DOHH2 (cell line): ENCODE measurements around the gene ACTR6.

Source experiments
- H3F3A ChIP-seq: fragments of 200-600 bp; sonication (generic), shearing (Covaris generic); 2 replicates; pipeline ENCODE4 v1.6.0; 2016; ENCODE audit warnings: antibody characterized with exemption, mild to moderate bottlenecking; ENCODE audit not compliant: control insufficient read depth, insufficient read depth
- H3K27ac ChIP-seq: fragments of 200-600 bp; sonication (generic); 2 replicates; pipeline ENCODE4 v1.5.1; 2014; ENCODE audit warnings: low read depth, mild to moderate bottlenecking, low read length, moderate library complexity
- H3K27me3 ChIP-seq: fragments of 200-600 bp; sonication (generic); 2 replicates; pipeline ENCODE4 v1.6.1; 2014; ENCODE audit warnings: mild to moderate bottlenecking, low read length, mixed read lengths; ENCODE audit not compliant: control insufficient read depth
- H3K36me3 ChIP-seq: fragments of 200-600 bp; sonication (generic); 2 replicates; pipeline ENCODE4 v1.6.1; 2014; ENCODE audit warnings: mild to moderate bottlenecking, low read length, moderate library complexity, mixed read lengths; ENCODE audit not compliant: control insufficient read depth
- H3K4me1 ChIP-seq: fragments of 200-600 bp; sonication (generic); 2 replicates; pipeline ENCODE4 v1.6.1; 2014; ENCODE audit warnings: mild to moderate bottlenecking, low read length, mixed read lengths; ENCODE audit not compliant: control insufficient read depth
- H3K4me2 ChIP-seq: fragments of 200-600 bp; sonication (generic); 2 replicates; pipeline ENCODE4 v1.6.0; 2014; ENCODE audit warnings: mild to moderate bottlenecking, low read length, moderate library complexity
- H3K4me3 ChIP-seq: fragments of 200-600 bp; sonication (generic); 2 replicates; pipeline ENCODE4 v1.5.1; 2014; ENCODE audit warnings: mild to moderate bottlenecking, low read length, mixed read lengths
- H3K79me2 ChIP-seq: fragments of 200-600 bp; sonication (generic); 2 replicates; pipeline ENCODE4 v1.6.1; 2014; ENCODE audit warnings: mild to moderate bottlenecking, low read length, mixed read lengths; ENCODE audit not compliant: control insufficient read depth
- H3K9me2 ChIP-seq: fragments of 200-600 bp; sonication (generic); replicated peaks from 2 replicates; pipeline ENCODE4 v1.6.1; 2014; ENCODE audit warnings: mild to moderate bottlenecking, low read length, mixed read lengths; ENCODE audit not compliant: control insufficient read depth
- H3K9me3 ChIP-seq: fragments of 200-600 bp; sonication (generic); 2 replicates; pipeline ENCODE4 v1.6.1; 2014; ENCODE audit warnings: antibody characterized with exemption, low read length, mixed read lengths; ENCODE audit not compliant: control insufficient read depth, insufficient read depth
- H4K20me1 ChIP-seq: fragments of 200-600 bp; sonication (generic); 2 replicates; pipeline ENCODE4 v1.6.0; 2014; ENCODE audit warnings: low read depth, mild to moderate bottlenecking, antibody characterized with exemption, low read length, moderate library complexity; ENCODE audit not compliant: control insufficient read depth, insufficient read depth
- EZH2phosphoT487 ChIP-seq: fragments of 200-600 bp; sonication (generic); IDR thresholded peaks from 2 replicates; pipeline ENCODE4 v1.6.1; 2017; ENCODE audit warnings: borderline replicate concordance, mild to moderate bottlenecking, antibody characterized with exemption, low read length, moderate library complexity, mixed read lengths
- TF ChIP-seq, protein P1 (sequence below): fragments of 200-600 bp; sonication (generic); IDR thresholded peaks from one replicate; pipeline ENCODE4 v1.5.1; 2014; ENCODE audit warnings: antibody characterized with exemption, mild to moderate bottlenecking, low read depth, low read length; ENCODE audit not compliant: poor library complexity, severe bottlenecking

ACTR6 gene

DNA sequence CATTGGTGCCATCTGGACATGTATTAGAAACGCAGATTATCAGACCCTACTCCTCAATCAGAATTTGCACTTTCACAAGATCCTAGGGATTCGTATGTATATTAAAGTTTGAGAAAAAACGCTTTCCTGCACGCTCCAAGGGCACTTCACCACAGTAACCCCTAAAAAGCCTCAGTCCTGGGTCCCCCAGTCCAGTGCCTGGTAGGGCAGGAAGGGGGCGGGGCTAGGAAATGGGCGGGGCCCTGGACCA lies 65.9 kb downstream of the ACTR6 start:
- no peaks in the 10 kb centered on the region for H3F3A ChIP-seq
- no peaks in the 10 kb centered on the region for H3K9me2 ChIP-seq
- peak overlapping the region; percentile 50 for H3K27ac ChIP-seq
- peak overlapping the region; percentile 87 for H3K4me2 ChIP-seq
- peaks cover 19% of the 10 kb centered on the region for H3K4me1 ChIP-seq
- H3K4me3 ChIP-seq: peak overlapping the region; percentile 82
- peaks cover 39% of the 10 kb centered on the region for H3K79me2 ChIP-seq
- no peaks in the 10 kb centered on the region for H3K9me3 ChIP-seq
- no peaks in the 10 kb centered on the region for H3K27me3 ChIP-seq
- no peaks in the 10 kb centered on the region for H4K20me1 ChIP-seq
- TF ChIP-seq EZH2phosphoT487: no peak
- TF ChIP-seq, protein P1, sequence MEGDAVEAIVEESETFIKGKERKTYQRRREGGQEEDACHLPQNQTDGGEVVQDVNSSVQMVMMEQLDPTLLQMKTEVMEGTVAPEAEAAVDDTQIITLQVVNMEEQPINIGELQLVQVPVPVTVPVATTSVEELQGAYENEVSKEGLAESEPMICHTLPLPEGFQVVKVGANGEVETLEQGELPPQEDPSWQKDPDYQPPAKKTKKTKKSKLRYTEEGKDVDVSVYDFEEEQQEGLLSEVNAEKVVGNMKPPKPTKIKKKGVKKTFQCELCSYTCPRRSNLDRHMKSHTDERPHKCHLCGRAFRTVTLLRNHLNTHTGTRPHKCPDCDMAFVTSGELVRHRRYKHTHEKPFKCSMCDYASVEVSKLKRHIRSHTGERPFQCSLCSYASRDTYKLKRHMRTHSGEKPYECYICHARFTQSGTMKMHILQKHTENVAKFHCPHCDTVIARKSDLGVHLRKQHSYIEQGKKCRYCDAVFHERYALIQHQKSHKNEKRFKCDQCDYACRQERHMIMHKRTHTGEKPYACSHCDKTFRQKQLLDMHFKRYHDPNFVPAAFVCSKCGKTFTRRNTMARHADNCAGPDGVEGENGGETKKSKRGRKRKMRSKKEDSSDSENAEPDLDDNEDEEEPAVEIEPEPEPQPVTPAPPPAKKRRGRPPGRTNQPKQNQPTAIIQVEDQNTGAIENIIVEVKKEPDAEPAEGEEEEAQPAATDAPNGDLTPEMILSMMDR: no peak
- no peaks in the 10 kb centered on the region for H3K36me3 ChIP-seq

DNA sequence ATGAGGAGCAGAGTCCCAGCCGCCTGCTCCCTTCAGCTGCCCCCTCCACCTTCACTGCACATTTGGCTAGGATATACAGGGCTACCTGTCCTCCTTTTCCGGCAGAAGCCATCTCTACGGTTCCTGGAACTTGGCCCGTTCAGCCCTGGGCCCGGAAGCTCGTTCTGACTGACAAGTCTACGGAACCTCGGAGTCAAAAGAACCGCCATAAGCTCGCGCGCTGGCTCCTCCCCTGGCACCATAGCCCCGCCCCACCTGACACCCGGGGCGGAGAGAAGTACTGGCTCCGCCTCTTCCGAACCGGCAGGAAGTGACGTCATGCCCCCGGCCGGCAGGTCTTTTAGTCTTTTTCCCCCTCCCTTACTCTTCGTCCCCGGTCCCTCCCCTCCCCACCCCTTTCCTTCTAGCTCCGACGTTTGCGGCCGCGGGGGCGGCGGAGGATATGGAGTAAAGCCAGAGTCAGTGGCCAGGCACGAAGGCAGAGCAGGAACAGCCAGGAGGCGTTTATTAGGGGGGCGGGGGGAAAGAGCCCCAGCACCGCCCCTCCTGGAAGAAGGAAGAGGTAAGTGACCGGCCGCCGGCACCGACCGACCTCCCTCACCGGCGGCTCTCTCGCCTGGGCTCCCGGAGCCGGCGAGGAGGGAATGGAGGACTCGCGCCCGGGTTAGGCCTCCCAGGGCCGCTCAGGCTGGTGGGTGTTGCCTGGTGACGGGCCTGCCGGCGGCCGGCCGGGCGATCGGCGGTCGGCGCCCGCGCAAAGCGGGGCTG lies 66.4 kb downstream of the ACTR6 start, which contains the start of the genes DEPDC4 and SCYL2:
TSS of gene DEPDC4 (minus strand) at position 245 of the 768 bp plus-strand sequence. CDS start at position 242, 3 bp downstream.
TSS of gene SCYL2 (plus strand) at position 343 of the 768 bp plus-strand sequence. CDS start 15,794 bp downstream, outside the sequence.
- Histone ChIP-seq H3K9me3 (no peaks in the 10 kb centered on the region), H3K79me2 (peaks cover 44% of the 10 kb centered on the region)

DNA sequence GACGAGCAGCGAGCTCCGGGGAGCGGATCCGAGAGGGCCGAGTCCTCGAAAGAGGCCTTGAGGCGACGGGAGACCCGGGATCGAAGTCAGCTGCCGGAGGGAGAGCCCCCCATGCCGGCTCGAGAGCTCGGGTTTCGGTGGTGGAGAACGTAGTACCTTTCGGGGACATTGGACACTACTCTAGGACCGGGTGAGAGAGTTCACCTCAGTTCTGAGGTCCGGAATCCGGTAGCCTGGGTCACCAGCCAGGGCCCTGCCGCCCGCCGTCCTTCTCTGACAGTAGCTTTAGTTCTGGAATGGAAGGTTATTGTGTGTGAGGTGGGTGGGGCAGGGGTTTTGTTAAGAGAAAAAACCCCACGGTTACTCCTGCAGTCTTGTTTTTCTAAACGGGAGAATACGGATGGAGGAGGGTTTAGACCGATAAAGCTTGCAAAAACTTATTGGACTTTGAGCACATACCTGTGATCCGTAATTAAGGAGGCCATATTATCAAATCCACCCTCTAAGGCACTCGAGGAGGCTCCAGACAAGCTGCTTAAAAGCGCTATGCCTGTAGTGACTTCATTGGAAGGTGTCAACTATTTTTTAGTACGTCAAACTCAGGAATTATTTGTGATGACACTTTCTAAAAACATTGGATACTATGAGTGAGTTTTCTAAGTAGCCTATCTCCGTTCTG lies 67.1 kb downstream of the ACTR6 start:
- peaks cover 50% of the 10 kb centered on the region for H3K79me2 ChIP-seq
- TF ChIP-seq, protein P1: no peak
- TF ChIP-seq EZH2phosphoT487: no peak
- H3K27ac ChIP-seq: peak overlapping the region; percentile 50; the same call in 1 of the 2 replicates
- H3K36me3 ChIP-seq: no peaks in the 10 kb centered on the region
- no peaks in the 10 kb centered on the region for H3F3A ChIP-seq
- H3K9me3 ChIP-seq: no peaks in the 10 kb centered on the region
- H3K4me3 ChIP-seq: peak overlapping the region; percentile 82
- no peaks in the 10 kb centered on the region for H3K9me2 ChIP-seq
- H3K4me1 ChIP-seq: peaks cover 19% of the 10 kb centered on the region
- no peaks in the 10 kb centered on the region for H4K20me1 ChIP-seq
- no peaks in the 10 kb centered on the region for H3K27me3 ChIP-seq
- peak overlapping the region; percentile 87 for H3K4me2 ChIP-seq

More for the DNA sequence above, 66.4 kb downstream of the ACTR6 start, which contains the start of the genes DEPDC4 and SCYL2:
- no peaks in the 10 kb centered on the region for H3K9me2 ChIP-seq
- H3F3A ChIP-seq: no peaks in the 10 kb centered on the region
- no peaks in the 10 kb centered on the region for H3K36me3 ChIP-seq
- H3K4me1 ChIP-seq: peaks cover 19% of the 10 kb centered on the region
- H3K4me3 ChIP-seq: peak within 1 kb of the TSS; percentile 82
- H4K20me1 ChIP-seq: no peaks in the 10 kb centered on the region
- TF ChIP-seq, protein P1: no peak
- no peak for TF ChIP-seq EZH2phosphoT487
- no peaks in the 10 kb centered on the region for H3K27me3 ChIP-seq
- peak within 1 kb of the TSS; percentile 87 for H3K4me2 ChIP-seq
- H3K27ac ChIP-seq: peak within 1 kb of the TSS; percentile 50
